A549 (cell line): Measurements from ENCODE around the gene RBMS3. TPM values are rescaled to one million over a fixed set of nuclear protein-coding genes. Genes with fewer than 3 reads are reported as not detected.

Experiments used
- ATAC-seq, 2 experiments: fragments of 200-7000 bp in 1 of 2; fragments of >200 bp in 1 of 2; cut with Nextera tagmentation in 1 of 2; cut with Tn5 transposase in 1 of 2; 3 replicates each; pipeline versions ENCODE4 v1.8.0 to v1.9.1; 2018 to 2020; ENCODE audit warnings: mild to moderate bottlenecking in 1 of 2, moderate library complexity in 1 of 2
- CTCF ChIA-PET: fragments of 300-600 bp; sonication (Branson Sonifier 250); formaldehyde crosslinking; extraction: SDS; loops from one replicate; lab custom pipeline; 2021; ENCODE audit warnings: antibody characterized with exemption, inconsistent platforms; lab: Yijun Ruan, JAX
- POLR2A ChIA-PET: fragments of 350-600 bp; formaldehyde crosslinking; extraction: SDS; loops from one replicate; lab custom pipeline; 2021; ENCODE audit warnings: antibody characterized with exemption, inconsistent platforms; lab: Yijun Ruan, JAX
- DNase-seq, 2 experiments: peaks; one replicate each; pipeline versions ENCODE4 v3.0.0 to v3.0.0-alpha.2; 2011 to 2016; ENCODE audit warnings: low read depth in 1 of 2, low spot score in 1 of 2
- FAIRE-seq: peaks from 2 replicates; lab custom pipeline; 2011; peaks lifted over from hg19 to GRCh38; lab: Jason Lieb, UNC
- H3K27ac ChIP-seq, 2 experiments: fragments of >200 bp; sonication (Bioruptor Twin); formaldehyde crosslinking; 3 replicates each; pipeline ENCODE4 v1.5.1; 2016 to 2017
- H3K4me1 ChIP-seq: fragments of >200 bp; sonication (Bioruptor Twin); formaldehyde crosslinking; 3 replicates; pipeline ENCODE4 v1.6.1; 2016
- H3K4me2 ChIP-seq: fragments of >200 bp; sonication (Bioruptor Twin); formaldehyde crosslinking; 3 replicates; pipeline ENCODE4 v1.6.1; 2016
- H3K4me3 ChIP-seq: fragments of >200 bp; sonication (Bioruptor Twin); formaldehyde crosslinking; 3 replicates; pipeline ENCODE4 v1.5.1; 2016
- H3K9me3 ChIP-seq: fragments of >200 bp; sonication (Bioruptor Twin); formaldehyde crosslinking; 3 replicates; pipeline ENCODE4 v1.6.1; 2016
- ATOH8 ChIP-seq: fragments of 250-450 bp; sonication (Bioruptor Pico); IDR thresholded peaks from 2 replicates; pipeline ENCODE4 v1.5.0; 2020; ENCODE audit warnings: low read depth, mild to moderate bottlenecking, moderate library complexity
- BCL3 ChIP-seq: fragments of >200 bp; sonication (Bioruptor Twin); formaldehyde crosslinking; IDR thresholded peaks from 3 replicates; pipeline ENCODE4 v1.6.1; 2016
- BHLHE40 ChIP-seq: IDR thresholded peaks from 2 replicates; pipeline ENCODE4 v1.6.1; 2012; ENCODE audit warnings: low read depth, low read length, inconsistent platforms
- CEBPB ChIP-seq, 2 experiments: fragments of >200 bp in 1 of 2; sonication (Bioruptor Twin) in 1 of 2; formaldehyde crosslinking in 1 of 2; IDR thresholded peaks; 2 replicates each; pipeline ENCODE4 v1.6.1; 2012 to 2016
- CHD4 ChIP-seq: fragments of 200-600 bp; sonication (generic); IDR thresholded peaks from 2 replicates; pipeline ENCODE4 v1.6.1; 2016; ENCODE audit warnings: antibody characterized with exemption, mild to moderate bottlenecking, borderline replicate concordance
- EHF ChIP-seq: fragments of 250-450 bp; sonication (Bioruptor Pico); IDR thresholded peaks from 2 replicates; pipeline ENCODE4 v1.5.0; 2020; ENCODE audit warnings: mild to moderate bottlenecking
- EHMT2 ChIP-seq: fragments of 200-600 bp; sonication (generic); IDR thresholded peaks from 2 replicates; pipeline ENCODE4 v1.6.1; 2016; ENCODE audit warnings: antibody characterized with exemption, low read depth, mild to moderate bottlenecking, moderate library complexity
- EP300 ChIP-seq, 2 experiments: fragments of >200 bp; sonication (Bioruptor Twin); formaldehyde crosslinking; IDR thresholded peaks; 2 replicates in 1 of 2; 3 replicates in 1 of 2; pipeline ENCODE4 v1.6.1; 2016 to 2017
- ESRRA ChIP-seq: fragments of 150-350 bp; IDR thresholded peaks from 2 replicates; pipeline ENCODE4 v1.6.1; 2014; ENCODE audit warnings: mild to moderate bottlenecking, low read length, borderline replicate concordance
- FOXS1 ChIP-seq: fragments of 250-450 bp; sonication (Bioruptor Pico); IDR thresholded peaks from 2 replicates; pipeline ENCODE4 v1.5.0; 2020; ENCODE audit warnings: mild to moderate bottlenecking, moderate library complexity
- GATA3 ChIP-seq: IDR thresholded peaks from 2 replicates; pipeline ENCODE4 v1.6.1; 2012; ENCODE audit warnings: borderline replicate concordance
- HDAC2 ChIP-seq: fragments of 200-600 bp; sonication (generic); IDR thresholded peaks from 2 replicates; pipeline ENCODE4 v1.6.1; 2016
- HOXA7 ChIP-seq: fragments of 250-450 bp; sonication (Bioruptor Pico); IDR thresholded peaks from 2 replicates; pipeline ENCODE4 v1.5.0; 2020; ENCODE audit warnings: mild to moderate bottlenecking, moderate library complexity
- HOXB13 ChIP-seq: fragments of 250-450 bp; sonication (Bioruptor Pico); IDR thresholded peaks from 2 replicates; pipeline ENCODE4 v1.5.0; 2020; ENCODE audit warnings: low read depth, mild to moderate bottlenecking, moderate library complexity
- JUNB ChIP-seq: fragments of >200 bp; sonication (Bioruptor Twin); formaldehyde crosslinking; IDR thresholded peaks from 2 replicates; pipeline ENCODE4 v1.6.1; 2016
- KDM1A ChIP-seq: fragments of 200-600 bp; sonication (generic); IDR thresholded peaks from 2 replicates; pipeline ENCODE4 v1.6.1; 2016; ENCODE audit warnings: low read depth, mild to moderate bottlenecking
- KDM5A ChIP-seq: fragments of 200-600 bp; sonication (generic); IDR thresholded peaks from 2 replicates; pipeline ENCODE4 v1.6.1; 2016; ENCODE audit warnings: antibody characterized with exemption, mild to moderate bottlenecking
- MAZ ChIP-seq: fragments of 150-350 bp; IDR thresholded peaks from 2 replicates; pipeline ENCODE4 v1.6.1; 2014; ENCODE audit warnings: antibody characterized with exemption, low read depth, low read length, borderline replicate concordance
- NPAS2 ChIP-seq: fragments of 250-450 bp; sonication (Bioruptor Pico); IDR thresholded peaks from 2 replicates; pipeline ENCODE4 v1.8.0; 2022; ENCODE audit warnings: mild to moderate bottlenecking, moderate library complexity, borderline replicate concordance
- RARB ChIP-seq: fragments of 250-450 bp; sonication (Bioruptor Pico); IDR thresholded peaks from 2 replicates; pipeline ENCODE4 v1.8.0; 2021; ENCODE audit warnings: mild to moderate bottlenecking, moderate library complexity
- RCOR1 ChIP-seq: fragments of 150-350 bp; IDR thresholded peaks from 2 replicates; pipeline ENCODE4 v1.6.1; 2014; ENCODE audit warnings: antibody characterized with exemption, low read length, low read depth
- SMC3 ChIP-seq: fragments of >200 bp; sonication (Bioruptor Twin); formaldehyde crosslinking; IDR thresholded peaks from 3 replicates; pipeline ENCODE4 v1.6.1; 2018; ENCODE audit warnings: inconsistent platforms
- TFCP2L1 ChIP-seq: fragments of 250-450 bp; sonication (Bioruptor Pico); IDR thresholded peaks from 2 replicates; pipeline ENCODE4 v1.5.0; 2021; ENCODE audit warnings: mild to moderate bottlenecking
- TP53 ChIP-seq: fragments of 250-450 bp; sonication (Bioruptor Pico); IDR thresholded peaks from 2 replicates; pipeline ENCODE4 v1.5.0; 2021; ENCODE audit warnings: mild to moderate bottlenecking, moderate library complexity
- ZNF302 ChIP-seq: fragments of 250-450 bp; sonication (Bioruptor Pico); IDR thresholded peaks from 2 replicates; pipeline ENCODE4 v1.9.0; 2021; ENCODE audit warnings: inconsistent platforms, mild to moderate bottlenecking, moderate library complexity
- WGBS: methylation state at CpG from one replicate; pipeline ENCODE4 v1.1.6; 2017; ENCODE audit errors: missing lambda C conversion rate; 5-methylcytosine and 5-hydroxymethylcytosine counted together
- polyA plus RNA-seq, 4 experiments: library from polyadenylated mRNA; depleted of rRNA in 3 of 4; stranded (reverse); fragments of >200 nt; fragmentation: RNase III in 1 of 4; extraction: RNeasy Plus Mini Kit Qiagen cat#74134 plus additional on column Dnase treatment in 1 of 4; gene quantifications; 2 replicates in 3 of 4; 3 replicates in 1 of 4; pipeline ENCODE4 v1.2.3, GENCODE V29; 2011 to 2017
- TF ChIP-seq, protein P1 (sequence below): fragments of 150-350 bp; IDR thresholded peaks from 2 replicates; pipeline ENCODE4 v1.6.1; 2014; ENCODE audit warnings: low read depth, mild to moderate bottlenecking, low read length
- TF ChIP-seq, protein P2 (sequence below): IDR thresholded peaks from 2 replicates; pipeline ENCODE4 v1.6.1; 2012; ENCODE audit warnings: low read depth, borderline replicate concordance
- TF ChIP-seq, protein P3 (sequence below): fragments of 250-450 bp; sonication (Bioruptor Pico); IDR thresholded peaks from 2 replicates; pipeline ENCODE4 v1.5.0; 2021; ENCODE audit warnings: mild to moderate bottlenecking, moderate library complexity, borderline replicate concordance

RBMS3 gene
- polyA plus RNA-seq, 2 of the 4 experiments (the other 2 are of a cell fraction): 0.92 to 4.1 TPM

DNA sequence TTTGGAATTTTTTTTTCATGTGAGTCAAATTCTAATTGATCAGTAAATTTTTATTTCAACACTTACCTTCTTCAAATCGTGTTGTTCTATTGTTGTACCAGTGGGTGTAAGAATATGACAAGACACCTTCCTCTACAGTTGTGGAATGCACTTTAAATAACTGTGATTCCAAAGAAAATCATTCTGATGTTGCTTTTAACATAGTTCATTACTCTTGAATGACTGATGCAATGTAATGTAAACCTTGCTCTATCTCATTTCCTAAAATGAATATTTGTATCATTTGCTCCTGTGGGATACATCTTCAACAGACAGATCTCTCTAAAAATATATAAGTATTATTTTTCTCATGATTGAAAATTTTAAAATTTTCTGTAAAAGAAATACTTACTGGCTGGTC is 313.4 kb downstream of the RBMS3 start:
- POLR2A ChIA-PET: no interaction called here
- CTCF ChIA-PET: interaction anchor here (1.4 kb wide), 1 partner anchor 22 kb away, joined by 4 read pairs; no protein-coding TSS in a partner anchor
- Histone ChIP-seq H3K9me3 (no peaks in the 10 kb centered on the region), H3K4me3 (no peak overlapping the region), H3K4me1 (peaks cover 20% of the 10 kb centered on the region; the same call in 2 of the 3 replicates), H3K4me2 (no peak overlapping the region), H3K27ac (no peak overlapping the region)
- FAIRE-seq: no peak
- ATAC-seq: no peak
- WGBS: 38% methylated on average over 1 of the region's 1 CpG
- no peak for DNase-seq
- TF ChIP-seq RARB (no peak), RCOR1 (no peak), KDM1A (no peak), CHD4 (no peak), NPAS2 (no peak), CEBPB (IDR thresholded peaks at IDR 0.05) (no peak), EP300 (IDR thresholded peaks at IDR 0.05) (no peak), MAZ (no peak), EHMT2 (no peak), HDAC2 (no peak), JUNB (no peak), HOXA7 (CRISPR knock-in tag) (no peak), ATOH8 (CRISPR knock-in tag) (no peak), TFCP2L1 (no peak), GATA3 (no peak)
- TF ChIP-seq, protein P1, sequence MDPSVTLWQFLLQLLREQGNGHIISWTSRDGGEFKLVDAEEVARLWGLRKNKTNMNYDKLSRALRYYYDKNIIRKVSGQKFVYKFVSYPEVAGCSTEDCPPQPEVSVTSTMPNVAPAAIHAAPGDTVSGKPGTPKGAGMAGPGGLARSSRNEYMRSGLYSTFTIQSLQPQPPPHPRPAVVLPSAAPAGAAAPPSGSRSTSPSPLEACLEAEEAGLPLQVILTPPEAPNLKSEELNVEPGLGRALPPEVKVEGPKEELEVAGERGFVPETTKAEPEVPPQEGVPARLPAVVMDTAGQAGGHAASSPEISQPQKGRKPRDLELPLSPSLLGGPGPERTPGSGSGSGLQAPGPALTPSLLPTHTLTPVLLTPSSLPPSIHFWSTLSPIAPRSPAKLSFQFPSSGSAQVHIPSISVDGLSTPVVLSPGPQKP: no peak
- TF ChIP-seq, protein P2, sequence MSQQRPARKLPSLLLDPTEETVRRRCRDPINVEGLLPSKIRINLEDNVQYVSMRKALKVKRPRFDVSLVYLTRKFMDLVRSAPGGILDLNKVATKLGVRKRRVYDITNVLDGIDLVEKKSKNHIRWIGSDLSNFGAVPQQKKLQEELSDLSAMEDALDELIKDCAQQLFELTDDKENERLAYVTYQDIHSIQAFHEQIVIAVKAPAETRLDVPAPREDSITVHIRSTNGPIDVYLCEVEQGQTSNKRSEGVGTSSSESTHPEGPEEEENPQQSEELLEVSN: no peak

DNA sequence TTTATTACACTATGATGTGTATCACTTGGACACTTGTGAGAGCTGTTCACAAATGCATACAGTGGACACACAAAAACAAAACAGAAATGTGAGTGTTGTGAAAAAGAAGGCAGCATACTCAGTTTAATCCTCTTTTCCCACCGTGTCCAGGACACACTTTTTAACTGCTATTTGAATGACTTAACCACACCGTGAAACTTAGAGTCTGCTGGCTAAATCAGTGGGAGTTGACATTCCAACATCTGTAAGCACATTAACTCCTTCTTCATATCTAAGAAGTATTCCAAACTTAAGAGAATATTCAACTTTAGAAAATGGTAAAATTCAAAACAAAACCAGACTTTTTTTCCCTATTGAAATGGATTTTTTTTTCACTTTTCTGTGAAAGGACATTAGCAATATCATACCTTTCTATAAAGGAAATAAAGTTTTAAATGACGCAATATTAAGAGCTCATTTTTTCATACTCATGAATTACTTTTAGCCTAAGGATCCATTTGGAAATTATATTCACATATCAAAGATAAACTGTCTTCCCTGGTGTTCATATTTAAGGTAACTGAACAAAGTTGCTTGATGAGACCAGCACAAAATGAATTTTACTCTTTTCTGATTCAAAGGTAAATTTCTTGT is 316.6 kb downstream of the RBMS3 start:
- peak overlapping the region; percentile 24; the same call in 2 of the 3 replicates for H3K4me2 ChIP-seq
- ATAC-seq: no peak
- WGBS: 52% methylated on average over 3 of the region's 3 CpGs

More for the DNA sequence above, 316.6 kb downstream of the RBMS3 start:
- Histone ChIP-seq H3K27ac (0 out of 6 replicates have a peak overlapping the region, but pooled peaks of 1 of the 2 experiments have one; percentile 42), H3K4me1 (0 out of 3 replicates have a peak, but pooled peaks cover 6% of the 10 kb centered on the region), H3K4me3 (no peak overlapping the region), H3K9me3 (no peaks in the 10 kb centered on the region)
- TF ChIP-seq, protein P2: no peak
- TF ChIP-seq ZNF302 (CRISPR knock-in tag) (no peak), HOXA7 (CRISPR knock-in tag) (no peak), JUNB (no peak), ATOH8 (CRISPR knock-in tag) (no peak), BCL3 (no peak), HOXB13 (CRISPR knock-in tag) (no peak), SMC3 (no peak), KDM5A (no peak), BHLHE40 (no peak), ESRRA (no peak), TP53 (CRISPR knock-in tag) (no peak), RCOR1 (no peak), EHF (CRISPR knock-in tag) (no peak), FOXS1 (CRISPR knock-in tag) (no peak)
- TF ChIP-seq, protein P3, sequence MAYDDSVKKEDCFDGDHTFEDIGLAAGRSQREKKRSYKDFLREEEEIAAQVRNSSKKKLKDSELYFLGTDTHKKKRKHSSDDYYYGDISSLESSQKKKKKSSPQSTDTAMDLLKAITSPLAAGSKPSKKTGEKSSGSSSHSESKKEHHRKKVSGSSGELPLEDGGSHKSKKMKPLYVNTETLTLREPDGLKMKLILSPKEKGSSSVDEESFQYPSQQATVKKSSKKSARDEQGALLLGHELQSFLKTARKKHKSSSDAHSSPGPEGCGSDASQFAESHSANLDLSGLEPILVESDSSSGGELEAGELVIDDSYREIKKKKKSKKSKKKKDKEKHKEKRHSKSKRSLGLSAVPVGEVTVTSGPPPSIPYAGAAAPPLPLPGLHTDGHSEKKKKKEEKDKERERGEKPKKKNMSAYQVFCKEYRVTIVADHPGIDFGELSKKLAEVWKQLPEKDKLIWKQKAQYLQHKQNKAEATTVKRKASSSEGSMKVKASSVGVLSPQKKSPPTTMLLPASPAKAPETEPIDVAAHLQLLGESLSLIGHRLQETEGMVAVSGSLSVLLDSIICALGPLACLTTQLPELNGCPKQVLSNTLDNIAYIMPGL (CRISPR knock-in tag): no peak
- DNase-seq (no peak), FAIRE-seq (peak; percentile 86)
- CTCF ChIA-PET: no interaction called here
- POLR2A ChIA-PET: no interaction called here
